ENCODE data around the gene CTCFL.
"Not testable (repeated sequence)": the region's sequence is repeated elsewhere in the genome, so short reads cannot be mapped to it uniquely, and the experiment has no call there.

The CTCFL gene

DNA sequence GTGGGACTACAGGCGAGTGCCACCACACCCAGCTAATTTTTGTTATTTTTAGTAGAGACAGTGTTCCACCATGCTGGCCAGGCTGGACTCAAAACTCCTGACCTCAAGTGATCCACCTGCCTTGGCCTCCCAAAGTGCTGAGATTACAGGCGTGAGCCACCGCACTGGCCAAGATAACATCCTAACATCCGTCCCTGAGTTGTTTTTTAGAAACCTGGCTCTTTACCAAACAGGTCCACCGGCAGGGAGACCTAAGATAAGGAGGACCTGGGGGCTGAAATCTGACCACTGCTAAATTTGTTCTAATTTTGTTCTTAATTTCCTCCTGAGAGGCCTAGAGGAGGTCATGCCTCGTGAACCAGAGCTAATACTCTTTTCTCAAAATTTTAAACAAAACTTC lies 20.5 kb downstream of the CTCFL start:
- no peak for DNase-seq

DNA sequence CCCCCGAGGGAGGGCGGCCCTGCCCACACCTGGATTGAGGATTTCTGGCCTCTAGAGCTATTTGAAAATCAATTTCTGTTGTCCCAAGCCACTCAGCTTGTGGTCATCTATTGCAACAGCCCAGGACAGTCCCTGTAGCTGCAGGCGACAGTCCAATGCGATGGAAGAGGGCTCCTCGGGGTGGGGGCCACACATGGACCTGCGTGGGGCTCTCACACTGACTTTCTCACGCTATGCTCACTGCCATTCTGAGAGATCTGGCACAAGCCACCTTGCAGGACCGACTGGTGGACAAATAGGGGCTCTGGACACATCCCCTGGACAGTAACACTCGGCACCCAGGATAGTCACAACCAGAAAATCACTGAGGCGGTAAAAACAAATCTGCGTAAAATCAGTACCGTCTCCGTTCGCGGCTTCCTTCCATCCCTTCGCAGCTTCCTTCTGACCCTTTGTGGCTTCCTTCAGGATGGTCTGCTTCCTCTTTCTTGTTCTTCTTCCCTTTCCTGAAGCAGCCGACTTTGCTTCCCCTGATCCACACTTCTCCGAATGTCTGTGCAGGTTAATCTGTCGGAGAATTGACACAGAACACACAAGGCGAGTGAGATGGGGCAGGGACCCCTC lies 21.8 kb downstream of the CTCFL start:
- DNase-seq, result no peak

DNA sequence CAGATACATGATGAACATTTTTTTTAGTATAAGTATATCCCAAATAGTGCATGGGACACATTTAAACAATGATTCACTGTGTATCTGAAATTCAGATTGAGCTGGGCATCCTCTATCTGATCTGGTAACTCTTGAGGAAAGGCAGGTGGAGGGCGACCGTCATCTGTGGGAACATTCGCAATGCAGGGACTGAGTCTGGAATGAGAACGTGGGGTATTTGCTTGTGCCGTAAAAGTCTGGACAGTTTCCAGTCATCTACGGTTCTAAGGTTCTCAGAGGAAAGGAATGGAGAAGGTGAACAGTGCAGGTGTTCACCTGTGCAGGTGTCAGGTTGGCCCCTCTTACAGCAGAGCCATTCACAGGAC lies 22.6 kb downstream of the CTCFL start:
- DNase-seq, result no peak

DNA sequence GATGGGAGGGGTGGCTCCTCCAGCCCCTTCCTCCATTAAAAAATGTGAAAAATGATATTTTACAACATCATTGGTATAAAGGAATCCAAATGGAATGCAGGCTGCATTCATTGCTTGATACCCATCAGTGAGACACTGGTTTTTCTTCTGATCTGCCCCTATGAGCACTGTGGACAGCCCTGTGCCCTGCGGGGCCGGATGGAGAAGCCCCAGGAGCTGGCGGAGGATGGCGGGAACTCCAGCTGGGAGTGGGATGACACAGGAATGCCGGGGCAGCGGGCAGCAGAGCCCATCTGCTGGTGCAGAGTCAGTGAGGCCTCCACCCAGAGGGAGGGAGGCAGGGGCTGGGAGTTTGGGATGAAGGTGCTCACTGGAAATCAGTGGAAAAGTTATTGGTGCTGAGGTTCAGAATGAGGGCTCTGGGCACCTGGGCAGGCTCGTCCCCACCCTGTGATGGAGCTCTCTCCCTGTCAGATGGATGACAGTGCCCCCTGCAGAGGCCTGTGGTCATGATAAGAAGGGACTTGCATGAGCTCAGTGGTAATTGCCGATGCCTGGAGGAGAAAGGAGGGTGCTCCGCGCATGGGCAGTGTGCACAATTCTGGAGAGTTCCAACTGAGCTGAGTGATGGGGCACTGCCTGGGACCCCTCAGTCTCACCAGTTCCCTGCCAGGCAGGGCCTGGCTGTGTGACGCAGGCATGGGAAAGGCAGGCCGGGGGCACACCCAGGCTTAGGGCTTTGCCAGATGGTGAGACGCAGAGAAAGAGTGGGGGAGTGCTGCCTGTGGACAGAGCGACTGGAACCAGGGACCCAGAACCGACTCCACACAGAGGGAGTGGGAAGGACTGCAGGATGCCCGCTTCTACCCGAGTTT lies 23.2 kb downstream of the CTCFL start:
- no peak for DNase-seq

DNA sequence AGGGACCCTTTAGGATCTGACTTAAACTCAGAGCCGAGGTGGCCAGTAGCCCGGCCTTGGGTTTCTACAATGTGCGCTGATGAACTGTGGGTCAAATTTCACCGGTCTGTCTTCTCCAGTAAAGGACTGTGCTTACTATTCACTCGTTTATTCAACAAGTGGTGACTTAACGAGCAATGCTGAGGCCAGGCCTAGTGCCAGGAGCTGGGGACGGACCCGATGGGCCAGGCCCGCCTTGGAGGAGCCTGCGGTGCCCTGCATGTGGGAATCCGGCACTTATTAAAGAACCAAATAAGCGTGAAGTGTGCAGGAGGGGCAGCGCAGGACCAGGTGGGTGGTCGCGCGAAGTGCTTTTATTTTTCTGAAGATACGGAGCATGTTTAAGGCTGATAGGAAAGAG lies 24.0 kb downstream of the CTCFL start:
- DNase-seq, result no peak

DNA sequence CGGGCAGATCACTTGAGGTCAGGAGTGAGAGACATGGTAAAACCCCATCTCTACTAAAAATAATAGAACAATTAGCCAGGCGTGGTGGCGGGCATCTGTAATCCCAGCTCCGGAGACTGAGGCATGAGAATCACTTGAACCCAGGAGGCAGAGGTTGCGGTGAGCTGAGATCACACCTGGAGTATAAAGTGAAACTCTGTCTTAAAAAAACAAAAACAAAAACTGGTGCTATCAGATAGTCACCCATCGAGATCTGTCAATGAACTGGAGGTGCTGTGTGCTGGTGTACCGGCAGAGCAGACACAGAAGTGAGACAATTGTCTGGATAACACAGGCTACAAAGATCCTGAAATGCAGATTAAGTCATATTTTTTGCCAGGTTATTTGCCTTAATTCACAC lies 24.7 kb downstream of the CTCFL start:
- DNase-seq, result no peak

DNA sequence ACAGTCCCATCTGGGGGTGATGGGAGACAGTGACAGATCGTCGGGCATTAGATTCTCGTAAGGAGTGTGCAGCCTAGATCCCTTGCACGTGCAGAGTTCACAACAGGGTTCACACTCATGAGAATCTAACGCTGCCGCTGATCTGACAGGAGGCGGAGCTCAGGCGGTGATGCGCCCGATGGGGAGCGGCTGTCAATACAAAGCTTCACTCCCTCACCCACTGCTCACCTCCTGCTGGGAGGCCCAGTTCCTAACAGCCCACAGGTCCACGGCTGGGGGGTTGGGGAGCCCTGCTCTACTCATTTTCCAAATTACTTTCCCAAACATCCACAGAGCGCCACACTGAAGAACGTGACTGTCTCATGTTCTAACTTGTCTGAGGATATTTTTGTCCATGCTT lies 25.3 kb downstream of the CTCFL start:
- DNase-seq, result no peak

DNA sequence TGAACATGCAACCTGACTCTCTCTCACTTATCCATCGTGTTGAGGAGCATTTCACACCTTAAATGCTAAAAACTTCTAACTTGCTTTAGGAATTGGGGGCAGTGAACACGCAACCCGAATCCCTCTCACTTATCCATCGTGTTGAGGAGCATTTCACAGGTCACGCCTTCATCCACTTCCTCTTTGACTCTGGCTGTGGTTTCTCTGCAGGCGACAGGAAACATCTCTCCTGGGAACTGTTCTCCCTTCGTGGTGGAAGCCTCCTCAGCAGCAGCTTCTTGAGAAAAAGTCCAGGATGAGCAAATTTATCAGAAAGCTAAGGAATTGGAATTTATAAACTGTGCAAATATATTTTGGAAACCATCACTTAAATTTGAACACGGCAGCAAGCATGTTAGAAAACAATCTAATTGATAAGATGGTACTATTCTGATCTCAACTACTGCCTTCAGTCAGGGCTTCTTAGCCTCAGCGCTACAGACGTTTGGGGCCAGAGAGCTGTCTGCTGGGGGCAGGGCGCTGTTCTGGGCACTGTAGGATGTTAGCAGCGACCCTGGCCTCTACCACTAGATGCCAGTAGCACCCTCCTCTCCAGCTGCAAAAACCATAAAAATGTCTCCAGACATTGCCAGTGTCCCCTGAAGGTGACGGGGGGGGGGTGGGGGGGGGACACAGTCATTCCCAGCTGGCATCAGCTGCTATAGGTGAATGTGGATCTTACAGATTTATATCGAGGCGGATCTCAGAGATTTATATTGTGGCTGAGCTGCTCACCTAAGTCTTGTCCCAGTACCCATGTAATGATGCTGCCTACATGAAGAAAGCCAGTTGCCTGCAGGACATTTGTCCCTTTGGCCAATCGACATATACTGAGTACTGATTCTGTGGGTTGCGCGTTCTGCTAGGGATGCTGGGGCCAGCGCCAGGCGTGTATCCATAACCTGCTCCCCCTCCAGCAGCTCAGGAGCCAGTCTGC lies 26.2 kb downstream of the CTCFL start:
- peak in 1 of 2 donors; percentile 45 for DNase-seq

DNA sequence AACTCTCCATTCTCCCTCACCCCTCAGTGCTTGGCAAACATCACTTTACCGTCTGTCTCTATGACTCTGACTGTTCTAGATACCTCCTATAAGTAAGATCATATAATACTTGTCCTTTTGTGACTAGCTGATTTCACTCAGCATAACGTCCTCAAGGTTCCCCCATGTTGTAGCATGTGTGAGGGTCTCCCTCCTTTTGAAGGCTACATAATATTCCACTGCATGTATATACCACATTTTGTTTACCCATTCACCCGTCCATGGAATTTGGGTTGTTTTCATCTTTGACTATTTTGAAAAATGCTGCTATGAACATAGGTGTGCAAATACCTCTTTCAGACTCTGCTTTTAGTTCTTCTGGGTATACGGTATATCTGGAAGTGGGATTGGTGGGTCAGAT lies 28.3 kb downstream of the CTCFL start:
- DNase-seq, result no peak

DNA sequence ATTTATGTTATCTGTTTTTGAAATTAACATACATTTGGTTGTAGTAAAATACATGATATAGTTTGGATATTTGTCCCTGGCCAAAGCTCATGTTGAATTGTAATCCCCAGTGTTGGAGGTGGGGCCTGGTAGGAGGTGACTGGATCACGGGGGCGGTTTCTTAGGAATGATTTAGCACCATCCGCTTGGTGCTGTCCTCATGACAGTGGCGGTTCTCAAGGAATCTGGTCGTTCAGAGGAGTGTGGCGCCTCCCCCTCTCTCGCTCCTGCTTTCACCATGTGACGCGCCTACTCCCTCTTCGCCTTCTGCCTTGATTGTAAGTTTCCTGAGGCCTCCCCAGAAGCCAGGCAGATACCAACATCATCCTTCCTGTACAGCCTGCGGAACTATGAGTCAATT lies 29.0 kb downstream of the CTCFL start:
- DNase-seq, result no peak

DNA sequence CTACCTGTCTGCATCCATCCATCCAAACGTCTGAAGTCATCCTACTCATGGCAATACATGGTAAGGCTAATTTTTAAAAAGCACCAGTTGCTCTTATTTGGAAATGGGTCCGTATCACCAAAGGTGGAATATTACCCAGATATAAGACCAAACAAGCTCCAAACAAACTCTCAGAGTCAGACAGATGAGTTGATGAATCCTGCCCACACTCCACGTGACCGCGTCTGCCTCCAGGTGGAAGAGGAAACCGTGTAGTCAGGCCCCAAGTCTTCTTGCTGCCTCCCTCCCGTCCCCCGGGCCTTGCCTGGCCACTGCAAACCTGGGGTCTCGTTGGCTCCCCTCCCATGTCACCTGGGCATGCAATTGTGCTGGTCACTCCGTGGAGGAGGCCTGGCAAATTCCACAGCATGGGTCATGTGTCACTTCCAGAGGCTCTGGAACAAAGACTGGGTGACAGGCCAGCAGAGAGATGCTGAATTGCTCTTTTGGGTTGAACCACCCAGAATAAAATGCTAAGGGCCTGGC lies 31.8 kb downstream of the CTCFL start:
- no peak for DNase-seq

DNA sequence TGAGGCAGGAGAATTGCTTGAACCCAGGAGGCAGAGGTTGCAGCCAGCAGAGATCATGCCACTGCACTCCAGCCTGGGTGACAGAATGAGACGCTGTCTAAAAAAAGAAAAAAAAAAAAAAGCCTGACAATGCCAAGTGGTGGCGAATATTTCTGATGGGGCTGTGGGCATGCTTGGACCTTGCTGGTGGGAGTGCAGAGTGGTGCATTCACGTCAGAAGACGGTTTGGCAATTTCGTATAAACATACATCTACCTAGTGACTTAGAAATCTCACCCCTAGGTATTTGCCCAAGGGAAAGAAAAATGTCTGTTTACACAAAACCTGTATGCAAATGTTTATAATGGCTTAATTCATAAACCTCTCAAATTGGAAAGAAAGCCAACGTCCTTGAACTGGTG lies 33.6 kb downstream of the CTCFL start:
- no peak for DNase-seq

DNA sequence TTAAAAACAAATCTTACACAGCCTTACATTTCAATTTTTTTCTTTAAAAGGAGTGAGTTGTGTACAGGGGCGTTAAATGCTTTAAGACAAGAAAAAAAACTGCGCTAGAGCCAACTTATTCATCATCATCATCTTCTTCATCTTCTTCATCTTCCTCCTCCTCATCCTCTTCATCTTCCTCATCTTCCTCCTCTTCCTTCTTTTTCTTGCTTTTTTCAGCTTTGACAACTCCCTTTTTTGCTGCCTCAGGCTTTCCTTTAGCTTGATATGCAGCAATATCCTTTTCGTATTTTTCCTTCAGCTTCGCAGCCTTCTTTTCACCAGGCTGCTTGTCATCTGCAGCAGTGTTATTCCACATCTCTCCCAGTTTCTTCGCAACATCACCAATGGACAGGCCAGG lies 36.7 kb downstream of the CTCFL start:
- DNase-seq, result not testable (repeated sequence)

DNA sequence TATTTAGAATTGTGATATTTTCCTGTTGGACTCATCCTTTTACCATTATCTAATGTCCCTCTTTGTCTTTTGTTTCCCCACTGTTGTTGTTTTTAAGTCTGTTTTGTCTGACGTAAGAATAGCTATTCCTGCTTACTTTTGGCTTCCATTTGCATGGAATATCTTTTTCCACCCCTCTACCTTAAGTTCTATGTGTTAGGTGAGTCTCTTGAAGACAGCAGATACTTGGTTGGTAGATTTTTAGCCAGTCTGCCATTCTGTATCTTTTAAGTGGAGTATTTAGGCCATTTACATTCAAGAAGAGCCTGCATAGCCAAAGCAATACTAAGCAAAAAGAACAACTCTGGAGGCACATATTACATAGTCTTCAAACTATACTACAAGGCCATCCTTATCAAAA lies 39.2 kb downstream of the CTCFL start:
- no peak for DNase-seq

DNA sequence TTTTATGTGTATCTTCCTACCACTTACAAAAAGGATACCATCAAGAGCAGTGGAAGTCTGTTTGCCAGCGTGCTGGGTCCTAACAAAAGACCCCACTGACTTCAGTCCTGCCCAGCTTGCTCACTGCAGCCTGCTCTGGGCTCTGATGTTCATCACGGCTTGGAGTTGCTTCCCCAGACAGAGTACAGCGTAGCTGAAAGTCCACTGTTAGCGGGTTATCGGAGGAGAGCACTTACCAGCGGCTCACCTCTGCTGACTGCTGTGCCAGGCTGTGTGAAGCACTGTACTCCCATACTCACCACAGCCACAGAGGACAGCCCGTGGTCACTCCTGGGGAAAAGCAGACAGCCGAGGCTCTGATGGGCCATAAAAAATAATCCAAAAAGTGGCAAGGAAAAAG lies 40.2 kb downstream of the CTCFL start:
- no peak for DNase-seq

DNA sequence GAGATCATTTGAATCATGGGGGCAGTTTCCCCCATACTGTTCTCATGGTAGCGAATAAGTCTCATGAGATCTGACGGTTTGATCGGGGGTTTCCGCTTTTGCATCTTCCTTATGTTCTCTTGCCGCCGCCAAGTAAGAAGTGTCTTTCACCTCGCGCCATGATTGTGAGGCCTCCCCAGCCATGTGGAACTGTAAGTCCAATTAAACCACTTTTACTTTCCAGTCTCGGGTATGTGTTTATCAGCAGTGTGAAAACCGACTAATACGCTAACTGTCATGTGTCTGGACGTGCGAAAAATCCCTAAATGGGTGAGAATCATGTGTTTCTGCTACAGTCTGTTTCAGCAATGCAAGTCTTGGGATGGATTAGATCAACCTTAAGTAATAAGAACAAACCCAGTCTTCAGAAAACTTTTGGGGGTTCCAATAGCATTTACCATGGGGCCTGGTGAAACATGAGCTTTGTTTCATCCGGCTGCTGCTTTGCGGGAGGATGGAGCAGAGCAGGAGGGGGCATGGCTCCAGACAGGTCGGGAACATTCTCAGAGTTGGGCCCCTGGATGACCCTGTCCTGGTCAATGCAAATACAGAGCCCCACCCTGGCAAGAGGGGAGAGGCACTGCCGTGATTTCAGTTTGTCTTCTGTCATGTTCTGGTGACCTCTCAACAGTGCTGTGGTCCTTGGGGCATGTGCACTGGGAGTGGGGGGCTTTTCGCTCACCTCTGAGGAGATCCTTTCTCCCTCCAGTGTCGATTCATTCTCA lies 41.5 kb downstream of the CTCFL start:
- DNase-seq, result no peak

DNA sequence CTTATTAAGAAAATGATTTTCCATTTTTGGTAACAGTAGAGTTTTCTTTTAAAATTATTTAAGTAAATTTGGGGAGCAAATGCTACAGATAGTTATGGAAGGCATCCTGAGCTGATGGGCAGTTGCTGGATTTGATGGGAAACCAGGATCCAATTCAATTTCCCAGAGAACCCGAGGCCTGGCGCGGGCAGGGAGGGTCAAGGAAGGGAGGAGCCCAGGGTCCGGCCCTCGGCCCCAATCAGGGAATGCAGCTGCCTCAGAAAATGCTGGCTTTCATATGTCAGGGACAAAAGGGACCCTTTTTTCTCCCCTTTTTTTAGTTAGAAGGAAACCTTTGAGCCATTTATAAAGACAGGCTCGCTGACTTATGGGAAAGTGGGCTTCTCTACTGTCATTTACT lies 42.1 kb downstream of the CTCFL start:
- no peak for DNase-seq

DNA sequence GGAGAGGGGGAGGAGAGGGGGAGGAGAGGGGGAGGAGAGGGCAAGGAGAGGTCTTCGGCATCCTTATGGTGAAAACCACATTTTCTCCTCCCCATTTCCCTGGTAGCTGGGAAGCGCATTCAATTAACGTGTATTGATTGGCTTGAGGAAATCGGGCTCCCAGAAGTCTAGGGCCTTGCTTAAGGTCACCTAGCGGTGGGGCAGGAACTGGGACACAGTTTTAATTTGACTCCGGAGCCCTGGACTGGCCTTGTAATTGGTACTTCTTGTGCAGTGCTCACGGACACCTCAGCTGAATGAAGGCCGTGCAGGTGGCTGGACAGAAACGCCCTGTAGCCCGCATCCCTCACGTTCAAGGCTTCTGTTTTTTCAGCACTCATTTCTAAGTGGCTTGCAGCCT lies 42.8 kb downstream of the CTCFL start:
- no peak for DNase-seq

DNA sequence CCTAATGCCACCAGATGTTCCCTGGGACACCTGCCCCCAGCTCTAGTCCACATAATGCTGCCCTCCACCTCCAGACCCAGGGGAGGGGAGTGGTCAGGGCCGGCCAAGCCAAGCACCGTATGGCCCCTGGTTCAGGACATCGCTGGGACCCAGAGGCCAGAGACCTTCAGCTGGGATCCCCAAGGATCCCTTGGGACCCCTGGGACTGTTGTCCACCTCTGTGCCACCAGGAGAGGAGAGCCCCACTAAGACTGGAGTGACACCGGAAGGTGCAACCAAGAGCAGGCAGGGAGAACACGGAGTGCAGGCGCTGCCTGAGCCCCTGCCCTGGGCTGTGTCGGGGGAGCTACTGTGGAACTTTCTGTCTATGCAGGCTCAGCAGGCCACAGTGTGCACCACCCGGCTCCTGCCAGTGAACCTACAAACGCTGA lies 43.6 kb downstream of the CTCFL start:
- DNase-seq, result no peak

DNA sequence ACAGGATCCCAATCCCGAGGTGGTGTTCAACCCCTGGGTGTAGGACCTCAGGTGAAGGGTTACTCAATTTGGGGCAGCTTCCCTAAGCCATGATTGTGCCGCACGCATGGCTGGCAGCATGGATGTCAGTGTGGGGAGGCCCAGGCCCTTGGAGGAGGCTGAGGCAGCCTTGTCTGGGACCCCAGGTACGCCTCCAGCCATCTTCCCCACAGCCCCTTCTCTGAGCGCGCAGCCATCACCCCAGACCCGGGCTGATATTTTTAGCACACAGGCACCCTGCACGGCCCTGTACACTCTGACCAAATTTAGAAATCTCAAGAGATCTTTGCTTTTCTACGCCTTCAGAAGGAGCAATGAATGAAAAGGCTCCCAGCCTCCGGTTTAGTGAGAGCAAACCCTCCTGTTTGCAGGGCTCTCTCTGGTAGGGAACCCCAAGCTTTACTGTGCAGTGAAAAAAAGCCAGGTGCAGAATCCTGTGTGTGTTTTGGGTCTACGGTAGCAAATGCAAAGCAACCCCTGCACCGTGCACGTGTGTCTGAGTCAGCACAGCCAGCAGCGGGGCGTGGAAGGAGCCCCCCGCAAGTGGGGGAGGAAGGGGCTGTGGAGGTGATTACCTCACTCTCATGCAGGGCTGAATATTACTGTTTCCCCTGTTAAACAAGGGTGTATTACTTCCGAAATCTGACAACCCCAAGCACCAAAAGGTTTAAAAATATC lies 44.3 kb downstream of the CTCFL start:
- no peak for DNase-seq

DNA sequence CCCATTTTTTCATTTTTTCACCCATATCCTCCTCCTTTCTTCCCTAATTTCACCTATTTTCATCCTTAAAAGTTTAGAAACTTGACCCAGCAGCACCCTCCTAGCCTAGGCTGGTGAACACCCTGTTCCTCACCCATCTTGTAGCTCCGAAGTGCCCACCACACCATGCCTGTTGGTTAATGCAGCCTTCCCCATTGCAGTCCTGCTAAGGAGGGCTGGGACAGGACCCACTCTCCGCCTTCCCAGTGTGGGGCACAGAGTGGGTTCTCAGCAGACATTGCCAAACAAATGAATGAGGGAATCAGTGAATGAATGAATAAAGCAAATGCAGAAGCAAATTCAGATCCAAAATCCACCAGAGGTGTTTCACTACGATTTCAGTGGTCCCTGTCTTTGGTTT lies 45.7 kb downstream of the CTCFL start:
- DNase-seq, result no peak

DNA sequence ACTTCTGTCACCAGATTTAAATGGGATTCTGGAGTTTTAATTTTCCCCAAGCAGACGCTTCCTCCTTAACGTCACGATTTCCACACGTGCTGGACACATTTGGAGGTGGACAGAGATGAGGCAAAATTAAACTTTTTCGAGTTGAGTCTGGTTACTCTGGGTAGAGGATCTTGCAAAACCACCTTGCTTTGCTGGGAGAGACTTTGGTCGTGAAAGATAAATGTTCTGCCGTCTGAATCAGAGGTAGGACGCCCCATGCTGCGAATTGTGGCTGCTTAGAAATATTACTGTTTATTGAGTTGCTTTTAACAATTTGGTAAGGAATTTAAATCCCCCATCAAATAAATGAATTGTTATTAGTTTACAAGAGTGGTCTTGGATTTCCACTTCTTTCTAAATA lies 46.8 kb downstream of the CTCFL start:
- no peak for DNase-seq

All from stimulated activated CD4-positive, alpha-beta T cell treated with anti-CD3 and anti-CD28 coated beads, Interleukin-2, amount 100 ng/mL, for 24 hours (primary cell).